PFSK-1 (cell line): ENCODE data around the gene SARDH.

ENCODE experiments used
- FOXP2 ChIP-seq: optimal IDR thresholded peaks from 2 replicates; pipeline ENCODE3; 2011; ENCODE audit warnings: borderline replicate concordance, control low read depth, inconsistent platforms; ENCODE audit not compliant: insufficient read depth; ENCODE audit errors: extremely low read length, extremely low read depth
- POLR2AphosphoS5 ChIP-seq: IDR thresholded peaks from 2 replicates; pipeline ENCODE4 v1.6.1; 2012; ENCODE audit warnings: low read depth, mild to moderate bottlenecking, control low read depth, low read length, moderate library complexity
- SIN3A ChIP-seq: IDR thresholded peaks from 2 replicates; pipeline ENCODE4 v1.6.1; 2012; ENCODE audit warnings: mild to moderate bottlenecking, low read length, moderate library complexity, borderline replicate concordance; ENCODE audit not compliant: insufficient read depth
- TAF1 ChIP-seq: IDR thresholded peaks from 2 replicates; pipeline ENCODE4 v1.6.1; 2012; ENCODE audit warnings: low read length, control low read depth, borderline replicate concordance; ENCODE audit not compliant: insufficient read depth
- TF ChIP-seq, protein P1 (sequence below), 2 experiments: IDR thresholded peaks; 2 replicates each; pipeline versions ENCODE4 v1.6.1 to v1.8.0; 2011 to 2012; ENCODE audit warnings: low read depth in 2 of 2, low read length in 2 of 2, control low read depth in 1 of 2, inconsistent platforms in 1 of 2, mild to moderate bottlenecking in 1 of 2, moderate library complexity in 1 of 2; ENCODE audit not compliant: insufficient read depth in 1 of 2

The SARDH gene

DNA sequence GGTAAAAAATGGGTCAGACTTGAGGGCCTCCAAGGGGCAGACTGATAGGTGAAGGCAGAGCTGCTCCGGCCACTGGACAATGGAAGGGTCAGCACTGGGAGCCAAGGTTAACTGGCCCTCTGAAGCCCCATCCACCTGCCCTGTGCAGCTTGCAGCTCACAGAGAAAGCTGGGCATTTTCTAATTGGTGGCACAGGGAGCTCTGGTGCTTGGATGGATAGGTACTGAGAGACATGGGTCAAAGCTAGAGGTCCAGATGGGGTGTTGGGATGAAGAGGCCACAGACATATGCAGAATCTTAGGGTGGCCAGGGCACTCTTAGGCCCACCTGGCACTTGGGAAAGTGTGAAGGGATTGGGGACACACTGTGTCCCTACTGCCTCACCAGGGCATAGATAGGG lies 29.5 kb upstream of the SARDH start:
- TF ChIP-seq, protein P1, sequence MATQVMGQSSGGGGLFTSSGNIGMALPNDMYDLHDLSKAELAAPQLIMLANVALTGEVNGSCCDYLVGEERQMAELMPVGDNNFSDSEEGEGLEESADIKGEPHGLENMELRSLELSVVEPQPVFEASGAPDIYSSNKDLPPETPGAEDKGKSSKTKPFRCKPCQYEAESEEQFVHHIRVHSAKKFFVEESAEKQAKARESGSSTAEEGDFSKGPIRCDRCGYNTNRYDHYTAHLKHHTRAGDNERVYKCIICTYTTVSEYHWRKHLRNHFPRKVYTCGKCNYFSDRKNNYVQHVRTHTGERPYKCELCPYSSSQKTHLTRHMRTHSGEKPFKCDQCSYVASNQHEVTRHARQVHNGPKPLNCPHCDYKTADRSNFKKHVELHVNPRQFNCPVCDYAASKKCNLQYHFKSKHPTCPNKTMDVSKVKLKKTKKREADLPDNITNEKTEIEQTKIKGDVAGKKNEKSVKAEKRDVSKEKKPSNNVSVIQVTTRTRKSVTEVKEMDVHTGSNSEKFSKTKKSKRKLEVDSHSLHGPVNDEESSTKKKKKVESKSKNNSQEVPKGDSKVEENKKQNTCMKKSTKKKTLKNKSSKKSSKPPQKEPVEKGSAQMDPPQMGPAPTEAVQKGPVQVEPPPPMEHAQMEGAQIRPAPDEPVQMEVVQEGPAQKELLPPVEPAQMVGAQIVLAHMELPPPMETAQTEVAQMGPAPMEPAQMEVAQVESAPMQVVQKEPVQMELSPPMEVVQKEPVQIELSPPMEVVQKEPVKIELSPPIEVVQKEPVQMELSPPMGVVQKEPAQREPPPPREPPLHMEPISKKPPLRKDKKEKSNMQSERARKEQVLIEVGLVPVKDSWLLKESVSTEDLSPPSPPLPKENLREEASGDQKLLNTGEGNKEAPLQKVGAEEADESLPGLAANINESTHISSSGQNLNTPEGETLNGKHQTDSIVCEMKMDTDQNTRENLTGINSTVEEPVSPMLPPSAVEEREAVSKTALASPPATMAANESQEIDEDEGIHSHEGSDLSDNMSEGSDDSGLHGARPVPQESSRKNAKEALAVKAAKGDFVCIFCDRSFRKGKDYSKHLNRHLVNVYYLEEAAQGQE (IDR thresholded peaks at IDR 0.05; ENCODE audit: insufficient read depth in 1 of 2, low read depth in 2 of 2, low read length in 2 of 2), result no peak
- TF ChIP-seq TAF1, result no peak
- no peak for TF ChIP-seq POLR2AphosphoS5
- no peak for TF ChIP-seq SIN3A

DNA sequence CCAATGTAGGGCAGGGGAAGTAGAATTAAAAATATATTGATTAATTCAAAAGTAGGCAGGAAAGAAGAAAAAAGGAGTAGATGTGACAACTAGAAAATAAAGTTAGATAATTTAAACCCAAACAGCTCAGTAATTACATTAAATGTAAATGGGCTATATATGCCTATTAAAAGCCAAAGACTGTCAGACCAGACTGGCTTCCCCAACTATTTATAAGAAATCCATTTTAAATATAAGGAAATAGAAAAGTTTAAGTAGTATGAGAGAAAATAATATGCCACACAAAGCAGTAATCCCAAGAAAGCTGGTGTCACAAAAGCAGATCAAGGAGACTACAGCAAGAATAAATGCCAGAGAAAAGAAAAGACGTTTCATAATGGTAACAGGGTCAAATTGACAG lies 28.9 kb upstream of the SARDH start:
- no peak for TF ChIP-seq FOXP2
- TF ChIP-seq, protein P1 (IDR thresholded peaks at IDR 0.05; ENCODE audit: insufficient read depth in 1 of 2, low read depth in 2 of 2, low read length in 2 of 2), result no peak
- TF ChIP-seq POLR2AphosphoS5, result no peak
- TF ChIP-seq SIN3A, result no peak
- no peak for TF ChIP-seq TAF1

DNA sequence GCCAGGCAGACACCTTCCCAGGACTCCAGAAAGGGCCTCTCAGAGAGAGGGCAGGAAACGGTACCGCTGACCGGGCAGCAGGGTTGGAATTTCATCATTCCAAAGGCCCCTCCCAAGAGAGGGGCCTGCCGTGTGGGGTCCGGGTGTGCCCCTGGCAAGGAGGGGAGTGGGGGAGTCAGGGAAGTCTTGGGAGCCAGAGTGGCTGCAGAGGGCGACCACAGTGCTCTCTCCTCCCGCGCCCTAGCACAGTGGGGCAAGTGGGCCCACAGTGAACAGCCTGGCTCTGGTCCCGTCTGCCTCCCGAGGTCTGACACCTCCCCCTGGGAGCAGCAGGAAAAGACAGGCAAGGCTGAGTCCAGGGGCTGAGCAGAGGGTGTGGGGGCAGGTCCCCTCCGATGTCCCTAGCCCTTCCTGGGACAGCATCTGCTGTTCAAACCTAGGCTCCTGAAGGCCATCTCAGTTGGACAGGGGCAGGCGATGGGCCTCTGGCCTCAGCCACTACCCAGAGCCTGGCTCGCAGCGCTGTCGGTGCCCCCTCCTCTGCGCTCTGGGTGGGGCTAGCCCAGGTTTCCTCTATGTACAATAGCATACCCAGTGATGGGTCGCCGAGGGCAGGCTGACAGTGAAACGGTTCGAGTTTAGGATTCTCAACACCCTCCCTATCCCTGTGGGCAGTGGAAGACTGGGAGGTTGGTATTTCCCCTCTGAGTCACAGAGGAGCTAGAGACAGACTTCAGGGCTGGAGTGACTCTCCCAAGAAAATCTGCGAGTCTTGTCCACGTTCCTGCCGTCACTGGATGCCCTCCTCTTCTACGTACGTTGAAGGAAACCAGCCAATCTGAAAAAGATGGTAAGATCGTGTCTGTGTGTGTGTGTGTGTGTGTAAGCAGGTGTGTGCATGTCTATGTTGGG lies 25.4 kb upstream of the SARDH start:
- TF ChIP-seq POLR2AphosphoS5 (no peak), TAF1 (no peak)
- TF ChIP-seq, protein P1 (IDR thresholded peaks at IDR 0.05; ENCODE audit: insufficient read depth in 1 of 2, low read depth in 2 of 2, low read length in 2 of 2), result no peak

DNA sequence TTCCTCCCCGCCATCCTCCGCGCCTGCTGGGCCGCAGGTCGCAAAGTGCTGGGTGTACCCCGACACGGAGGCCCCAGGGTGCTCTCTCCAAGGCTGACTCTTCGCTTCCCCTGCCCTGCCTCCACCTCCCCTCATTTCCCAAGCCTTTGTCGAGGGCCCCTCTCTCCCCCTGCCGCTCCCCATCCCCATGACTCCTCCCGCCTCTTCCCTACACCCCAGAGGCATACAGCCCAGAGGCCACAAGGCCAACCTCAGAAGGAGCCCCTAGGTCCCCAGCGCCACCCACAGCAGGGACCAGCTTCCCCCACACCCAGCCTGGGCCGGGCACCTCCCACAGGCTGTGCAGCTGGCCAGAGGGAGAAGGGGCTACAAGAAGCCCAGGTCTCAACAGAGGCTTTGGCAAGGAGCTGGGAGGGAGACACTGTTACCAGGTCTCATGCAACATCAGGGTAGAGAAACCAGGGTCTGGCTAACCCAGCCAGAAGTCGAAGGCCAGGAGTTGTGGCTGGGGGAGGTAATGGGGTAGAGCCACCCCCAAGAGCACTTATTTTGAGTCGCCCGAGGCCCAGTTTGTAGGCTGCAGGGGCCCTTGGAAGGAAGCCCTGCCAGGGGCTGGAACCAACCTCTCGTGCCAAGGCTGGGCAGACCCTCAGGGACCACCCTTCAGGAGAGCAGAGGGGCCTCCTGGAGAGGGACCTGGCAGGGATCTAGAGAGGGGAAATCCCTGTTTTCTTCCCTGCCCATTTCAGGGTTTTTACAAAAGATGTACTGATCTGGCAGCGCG lies 24.5 kb upstream of the SARDH start:
- TF ChIP-seq FOXP2 (no peak), TAF1 (no peak), POLR2AphosphoS5 (no peak), SIN3A (no peak)
- TF ChIP-seq, protein P1 (IDR thresholded peaks at IDR 0.05; ENCODE audit: insufficient read depth in 1 of 2, low read depth in 2 of 2, low read length in 2 of 2), result no peak
